HG02642 (cell line): Measurements from ENCODE around the gene KRTAP5-7.

Experiments used
- ATAC-seq: cut with Tn5 transposase; IDR thresholded peaks from one replicate; pipeline ENCODE4 v1.9.1; 2021; ENCODE audit warnings: mild to moderate bottlenecking; ENCODE audit not compliant: unreplicated experiment, poor library complexity

Gene KRTAP5-7

DNA sequence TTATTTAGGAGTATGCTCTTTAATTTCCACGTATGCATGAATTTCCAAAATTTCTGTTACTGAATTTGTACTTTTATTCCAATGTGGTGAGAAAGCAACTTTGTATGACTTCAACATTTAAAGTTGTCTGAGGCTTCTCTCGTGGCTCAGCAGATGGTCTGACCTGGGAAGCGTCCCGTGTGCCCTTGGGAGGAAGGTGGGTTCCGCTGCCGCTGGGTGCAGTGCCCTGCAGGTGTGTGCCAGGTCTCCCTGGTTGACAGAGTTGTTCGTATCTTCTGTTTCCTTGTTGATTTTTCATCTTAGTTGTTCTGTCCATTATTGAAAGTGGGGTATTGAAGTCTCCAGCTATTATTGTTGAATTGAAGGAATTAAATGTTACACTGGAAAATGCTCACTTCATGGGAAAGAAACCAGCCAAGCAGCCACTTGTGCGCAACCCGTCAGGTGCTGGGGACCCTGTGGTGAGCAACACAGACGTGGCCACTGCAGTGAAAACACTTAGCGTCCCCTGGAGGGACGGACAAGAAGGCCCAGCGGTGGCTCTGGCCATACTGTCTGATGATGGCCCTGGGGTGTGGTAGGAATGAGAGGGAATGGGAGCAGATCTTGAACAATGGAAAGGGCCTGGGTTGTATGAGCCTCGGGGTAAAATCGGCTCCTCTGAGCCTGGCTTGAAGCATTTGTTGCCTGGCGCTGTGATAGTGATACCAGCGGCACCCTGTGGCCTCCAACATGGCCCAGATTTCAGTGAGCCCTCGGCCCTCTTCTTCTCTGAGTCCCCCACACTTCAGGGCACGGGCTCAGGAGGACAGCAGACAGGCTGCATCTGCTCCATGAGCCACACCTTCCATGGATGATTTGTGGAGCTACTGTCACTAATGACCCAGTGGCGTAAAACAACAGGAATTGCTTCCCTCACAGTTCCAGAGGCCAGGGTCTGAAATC lies 31.5 kb upstream of the KRTAP5-7 start:
- no peak for ATAC-seq

DNA sequence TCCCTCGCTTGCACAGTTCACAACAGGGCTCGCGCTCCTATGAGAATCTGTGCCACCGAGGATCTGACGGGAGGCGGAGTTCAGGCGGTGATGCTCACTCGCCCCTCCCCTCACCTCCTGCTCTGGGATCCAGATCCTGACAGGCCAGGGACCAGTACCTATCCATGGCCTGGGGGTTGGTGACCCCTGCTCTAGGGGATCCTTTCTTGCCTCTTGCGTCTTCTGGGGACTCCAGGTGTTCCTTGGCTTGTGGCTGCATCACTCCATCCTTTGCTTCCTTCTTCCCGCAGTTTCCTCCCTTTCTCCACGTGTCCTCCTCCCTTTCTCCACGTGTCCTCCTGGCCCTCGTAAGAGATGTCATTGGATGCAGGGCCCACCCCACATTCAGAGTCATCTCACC lies 30.6 kb upstream of the KRTAP5-7 start:
- no peak for ATAC-seq

DNA sequence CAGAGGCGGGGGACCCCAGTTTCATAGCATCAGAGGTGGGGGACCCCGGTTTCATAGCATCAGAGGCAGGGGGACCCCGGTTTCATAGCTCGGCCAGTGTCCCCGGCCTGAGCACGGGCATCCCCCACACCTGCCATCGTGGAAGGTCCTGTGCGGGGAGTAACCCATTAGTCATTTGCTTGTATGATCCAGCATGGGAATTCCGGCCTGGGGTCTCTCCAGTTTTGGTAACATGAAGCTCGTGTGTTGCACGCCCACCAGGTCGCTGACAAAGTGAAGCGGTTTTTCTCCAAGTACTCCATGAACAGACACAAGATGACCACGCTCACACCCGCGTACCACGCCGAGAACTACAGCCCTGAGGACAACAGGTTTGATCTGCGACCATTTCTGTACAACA lies 29.0 kb upstream of the KRTAP5-7 start:
- no peak for ATAC-seq

DNA sequence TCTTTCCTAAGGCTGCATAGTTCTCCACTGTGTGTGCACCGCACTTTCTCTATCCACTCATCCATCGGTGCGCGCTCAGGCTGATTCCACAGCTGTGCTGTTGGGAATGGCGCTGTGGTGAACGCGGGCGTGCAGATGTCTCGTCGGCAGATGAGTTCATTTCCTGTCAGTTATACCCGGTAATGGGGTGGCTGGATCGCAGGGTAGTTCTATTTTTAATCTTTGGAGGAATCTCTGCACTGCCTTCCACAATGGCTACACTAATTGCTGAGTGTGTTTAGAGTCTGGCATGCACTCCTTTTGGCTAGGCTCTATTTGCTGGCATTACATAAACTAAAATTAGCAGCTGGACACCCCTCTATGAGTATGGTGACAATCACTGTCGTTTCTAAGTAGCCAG lies 27.9 kb upstream of the KRTAP5-7 start:
- no peak for ATAC-seq

DNA sequence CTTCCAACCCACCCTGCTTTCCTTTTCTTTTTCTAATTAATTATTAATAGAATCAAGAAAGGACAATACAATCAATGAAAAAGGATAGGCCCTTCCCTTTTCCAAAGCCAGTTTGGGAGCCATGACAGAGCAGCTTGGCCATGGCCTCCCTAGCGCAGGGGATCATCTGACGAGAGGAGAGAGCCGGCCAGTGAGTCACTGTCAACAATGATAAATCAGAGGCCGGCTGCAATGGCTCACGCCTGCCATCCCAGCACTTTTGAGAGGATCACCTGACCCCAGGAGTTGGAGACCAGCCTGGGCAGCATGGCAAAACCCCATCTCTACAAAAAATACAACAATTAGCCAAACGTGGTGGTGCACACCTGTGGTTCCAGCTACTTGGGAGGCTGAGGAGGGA lies 27.5 kb upstream of the KRTAP5-7 start:
- no peak for ATAC-seq

DNA sequence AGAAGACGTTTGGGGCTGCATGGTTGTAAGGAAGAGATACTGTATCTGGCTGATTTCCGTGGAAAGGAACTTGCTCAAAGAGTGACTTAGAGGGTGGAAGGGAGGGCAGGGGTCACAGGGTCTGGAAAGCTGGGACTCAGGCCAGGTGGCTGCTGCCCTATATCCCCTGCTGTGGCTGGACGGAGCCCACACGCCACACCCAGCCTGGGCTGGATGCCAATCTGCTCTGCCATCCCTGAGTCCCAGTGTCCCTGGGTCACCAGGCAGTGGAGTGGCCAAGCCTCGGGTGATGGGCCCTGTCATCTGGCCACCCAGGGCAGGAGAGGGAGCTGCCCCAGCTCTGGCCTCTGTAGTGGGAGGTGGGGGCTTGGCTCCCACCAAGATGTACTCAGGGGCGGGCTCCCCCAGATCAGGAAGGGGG lies 26.5 kb upstream of the KRTAP5-7 start:
- ATAC-seq: no peak

DNA sequence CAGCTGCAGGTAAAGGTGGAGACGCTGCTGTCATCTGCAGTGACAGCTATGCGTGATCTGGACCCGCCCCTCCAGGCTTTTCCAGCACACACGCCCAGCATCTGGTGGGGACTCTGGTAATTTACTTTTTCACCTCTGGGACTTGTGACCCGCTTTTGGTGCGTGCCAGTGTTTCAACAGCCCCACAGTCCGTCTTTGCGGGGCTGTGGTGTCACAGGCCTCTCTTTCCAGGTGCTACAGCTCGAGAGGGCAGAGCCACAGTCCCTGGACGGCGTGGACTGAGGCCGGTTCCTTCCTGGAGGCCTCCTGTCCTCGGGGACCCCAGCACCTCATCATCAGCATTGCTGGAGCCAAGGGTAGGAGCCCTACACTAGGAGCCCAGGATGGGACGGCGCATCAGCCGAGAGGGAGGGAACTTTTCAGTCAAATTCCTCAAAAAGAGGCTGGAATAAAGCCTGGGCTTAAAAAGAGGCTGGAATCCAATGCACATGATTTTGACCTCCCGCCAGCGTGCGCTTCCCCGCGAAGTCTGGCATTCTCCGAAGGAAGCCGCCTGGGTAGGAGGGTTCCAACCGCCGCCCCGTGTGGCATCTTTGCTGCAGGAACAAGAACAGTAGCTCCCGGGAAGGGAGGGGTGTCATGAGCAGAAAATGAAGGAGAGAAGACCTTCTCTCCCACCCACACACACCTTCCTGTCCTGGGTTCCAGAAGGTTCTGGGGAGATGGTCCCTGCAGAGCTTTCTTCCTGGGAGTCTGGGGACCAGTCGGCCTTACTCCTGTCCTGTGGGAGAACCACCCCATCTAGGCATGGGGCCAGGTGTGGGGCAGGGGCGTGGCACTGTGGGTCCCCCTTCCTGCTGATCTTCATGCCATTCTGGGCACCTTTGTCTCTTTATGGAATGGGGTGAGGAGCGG lies 25.7 kb upstream of the KRTAP5-7 start:
- no peak for ATAC-seq

DNA sequence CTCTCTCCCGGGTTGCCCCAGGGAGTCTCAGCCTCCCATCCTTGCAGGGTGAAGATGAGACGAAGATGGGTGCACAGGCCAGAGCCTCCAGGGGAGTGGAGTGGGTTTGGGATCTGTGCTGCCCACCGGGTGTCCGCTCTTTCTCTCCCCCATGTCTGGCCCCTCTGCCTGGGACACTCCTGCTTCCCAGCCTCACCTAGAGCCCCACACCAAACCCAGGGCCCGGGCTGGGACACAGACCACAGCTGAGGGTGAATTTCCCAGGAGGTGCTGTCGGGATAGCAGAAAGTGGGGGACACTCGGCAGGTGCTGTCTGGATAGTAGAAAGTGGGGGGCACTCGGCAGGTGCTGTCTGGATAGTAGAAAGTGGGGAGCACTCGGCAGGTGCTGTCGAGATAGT lies 25.0 kb upstream of the KRTAP5-7 start:
- ATAC-seq: no peak

DNA sequence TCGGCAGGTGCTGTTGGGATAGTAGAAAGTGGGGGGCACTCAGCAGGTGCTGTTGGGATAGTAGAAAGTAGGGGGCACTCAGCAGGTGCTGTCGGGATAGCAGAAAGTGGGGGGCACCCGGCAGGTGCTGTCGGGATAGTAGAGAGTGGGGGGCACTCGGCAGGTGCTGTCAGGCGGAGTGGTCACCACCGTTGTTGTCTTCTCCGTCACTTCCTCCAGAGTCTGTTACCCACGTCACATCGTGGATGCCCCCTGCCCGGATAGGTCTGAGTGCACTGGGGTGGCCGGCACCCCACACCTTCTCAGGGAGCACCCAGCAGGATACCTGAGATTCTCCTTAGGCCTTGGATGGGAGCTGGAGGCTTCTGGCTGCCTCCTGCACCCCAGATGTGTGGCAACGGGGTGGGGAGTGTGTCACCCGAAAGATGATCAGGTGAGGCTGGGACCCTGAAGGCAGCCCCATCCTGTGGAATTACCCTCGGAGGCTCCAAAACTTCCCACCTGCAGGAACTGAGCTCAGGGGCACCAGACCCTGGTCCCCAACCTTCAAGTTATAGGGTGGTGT lies 24.1 kb upstream of the KRTAP5-7 start:
- ATAC-seq: no peak

DNA sequence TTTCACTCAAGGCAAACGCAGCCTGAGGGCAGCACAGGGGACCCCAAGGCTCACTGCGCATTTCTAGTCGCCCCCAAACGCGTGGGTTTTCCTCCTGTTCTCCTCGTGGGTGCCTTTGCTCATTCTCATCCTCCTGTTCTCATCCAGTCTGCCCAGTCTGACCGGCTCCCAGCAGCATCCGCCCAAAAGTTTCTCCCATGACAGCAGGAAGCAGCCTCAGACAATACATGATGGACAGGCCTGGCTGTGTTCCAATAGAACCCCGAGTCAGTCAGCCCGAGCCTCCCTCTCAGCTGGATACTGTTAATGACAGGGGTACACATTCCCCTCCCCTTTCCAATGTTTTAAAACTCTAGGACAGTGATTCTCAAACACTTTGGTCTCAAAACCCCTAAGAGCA lies 22.5 kb upstream of the KRTAP5-7 start:
- ATAC-seq: no peak

DNA sequence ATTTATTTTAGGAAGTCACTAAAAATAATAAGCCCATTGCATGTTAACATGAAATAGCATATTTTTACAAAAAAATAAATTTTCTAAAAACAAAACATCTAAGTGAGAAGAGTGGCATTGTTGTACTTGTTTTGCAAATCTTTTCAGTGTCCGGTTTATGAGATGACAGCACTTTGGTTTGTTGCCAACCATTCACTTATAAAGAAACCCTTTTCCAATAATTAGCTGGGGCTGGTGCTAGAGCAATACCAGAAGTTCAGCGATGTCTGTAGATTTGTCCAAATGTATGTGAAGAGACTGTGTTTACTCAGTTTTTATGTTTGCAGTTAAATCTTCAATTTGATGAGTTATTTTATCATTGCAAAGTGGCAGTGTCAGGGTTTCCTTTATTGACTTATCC lies 22.1 kb upstream of the KRTAP5-7 start:
- ATAC-seq: no peak

DNA sequence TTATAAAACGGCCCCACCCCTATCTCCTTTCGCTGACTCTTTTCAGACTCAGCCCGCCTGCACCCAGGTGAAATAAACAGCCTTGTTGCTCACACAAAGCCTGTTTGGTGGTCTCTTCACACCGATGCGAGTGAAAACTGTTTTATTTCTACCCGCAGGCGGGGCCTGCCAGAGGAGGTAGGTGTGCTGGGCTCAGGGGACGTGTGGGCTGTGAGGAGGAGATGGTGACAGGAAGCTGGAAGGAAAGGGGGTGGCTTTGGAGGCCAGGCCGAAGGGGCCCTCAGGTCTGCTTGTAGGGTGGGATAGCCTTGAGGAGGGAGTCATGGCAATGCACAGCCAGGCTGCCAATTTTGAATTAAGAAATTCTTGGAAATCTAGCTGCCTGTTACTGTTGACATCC lies 21.3 kb upstream of the KRTAP5-7 start:
- no peak for ATAC-seq

DNA sequence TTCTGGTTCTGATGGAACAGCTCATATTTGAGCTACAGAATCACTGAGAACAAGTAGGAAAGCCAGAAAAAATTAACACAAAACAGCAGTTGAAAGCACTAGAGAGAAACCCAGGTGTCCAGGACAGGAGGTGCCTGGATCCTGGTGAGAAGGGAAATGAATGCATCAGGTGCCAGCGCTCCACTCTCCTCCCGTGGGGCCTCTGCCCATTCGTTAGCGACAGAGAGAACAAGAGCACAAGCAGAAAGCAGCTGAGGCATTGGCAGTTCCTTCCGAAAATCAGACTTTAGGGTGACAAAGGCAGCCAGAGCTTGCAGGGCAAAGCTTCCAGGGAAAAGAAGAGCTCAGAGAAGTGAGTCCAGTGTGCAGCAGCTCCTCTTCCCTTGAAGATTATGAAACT lies 20.0 kb upstream of the KRTAP5-7 start:
- ATAC-seq: no peak

DNA sequence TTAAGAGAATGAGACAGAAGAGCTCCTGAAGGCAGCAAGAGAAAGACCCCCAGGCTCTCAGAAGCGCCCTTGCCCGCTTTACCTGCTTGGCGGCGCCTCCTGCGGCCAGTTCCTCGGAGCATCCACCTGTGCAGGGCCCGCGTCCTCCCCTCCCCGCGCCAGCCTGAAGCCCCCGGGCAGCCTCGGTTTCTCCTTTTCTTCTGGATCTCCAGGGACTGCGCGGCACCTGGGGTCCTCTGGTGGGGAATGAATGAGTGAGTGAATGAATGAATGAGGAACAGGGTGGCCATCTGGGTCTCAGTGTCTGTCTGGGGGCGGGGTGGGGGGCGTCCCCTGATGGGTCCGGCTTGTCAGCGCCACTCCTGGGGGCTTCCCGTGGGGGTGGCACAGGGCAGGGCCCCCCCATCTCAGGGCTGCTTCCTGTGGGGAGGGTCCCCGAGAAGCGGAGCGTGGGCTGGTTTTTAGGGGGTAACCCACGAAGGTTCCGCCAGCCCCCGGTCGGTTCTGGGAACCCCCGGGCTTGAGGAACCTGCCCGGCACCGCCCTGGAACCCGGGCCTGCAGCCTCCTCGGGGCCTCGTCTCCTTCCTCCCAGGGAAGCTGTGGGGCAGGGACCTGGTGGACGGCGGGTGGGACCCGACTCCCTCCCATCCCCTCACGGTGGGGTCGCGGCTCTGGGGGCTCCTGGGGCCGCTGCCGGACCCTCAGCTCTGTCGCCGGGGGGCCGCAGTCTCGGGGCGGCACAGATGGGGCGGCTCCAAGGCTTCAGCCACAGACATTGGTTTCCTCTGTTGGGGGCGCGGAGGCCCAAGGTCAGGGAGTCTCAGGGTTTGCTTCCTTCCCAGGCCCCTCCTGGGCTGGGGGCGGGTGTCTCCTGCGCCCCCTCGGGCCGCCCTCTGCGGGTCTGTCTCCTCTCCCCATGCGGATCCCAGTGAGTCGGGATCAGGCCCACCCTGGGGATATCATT lies 8.3 kb upstream of the KRTAP5-7 start:
- ATAC-seq: no peak

DNA sequence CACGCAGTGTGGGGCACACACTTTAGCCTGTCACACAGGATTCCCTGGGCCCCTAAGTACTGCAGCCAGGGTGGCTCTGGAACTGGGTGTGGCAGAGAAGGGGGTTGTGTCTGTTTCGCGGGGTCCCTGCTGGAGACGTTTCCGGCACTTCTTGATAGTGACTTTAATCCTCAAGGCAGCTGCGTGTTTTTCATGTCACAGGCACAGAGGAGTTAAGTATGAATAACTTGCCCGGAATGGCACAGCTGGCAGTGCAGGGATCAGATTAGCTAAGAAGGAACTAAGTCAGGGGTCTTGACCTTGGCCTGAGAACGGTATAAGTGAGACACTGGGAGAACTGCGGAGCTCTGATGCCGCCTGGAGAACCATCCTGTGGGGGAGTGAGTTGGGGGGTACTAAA lies 7.5 kb upstream of the KRTAP5-7 start:
- ATAC-seq: no peak

DNA sequence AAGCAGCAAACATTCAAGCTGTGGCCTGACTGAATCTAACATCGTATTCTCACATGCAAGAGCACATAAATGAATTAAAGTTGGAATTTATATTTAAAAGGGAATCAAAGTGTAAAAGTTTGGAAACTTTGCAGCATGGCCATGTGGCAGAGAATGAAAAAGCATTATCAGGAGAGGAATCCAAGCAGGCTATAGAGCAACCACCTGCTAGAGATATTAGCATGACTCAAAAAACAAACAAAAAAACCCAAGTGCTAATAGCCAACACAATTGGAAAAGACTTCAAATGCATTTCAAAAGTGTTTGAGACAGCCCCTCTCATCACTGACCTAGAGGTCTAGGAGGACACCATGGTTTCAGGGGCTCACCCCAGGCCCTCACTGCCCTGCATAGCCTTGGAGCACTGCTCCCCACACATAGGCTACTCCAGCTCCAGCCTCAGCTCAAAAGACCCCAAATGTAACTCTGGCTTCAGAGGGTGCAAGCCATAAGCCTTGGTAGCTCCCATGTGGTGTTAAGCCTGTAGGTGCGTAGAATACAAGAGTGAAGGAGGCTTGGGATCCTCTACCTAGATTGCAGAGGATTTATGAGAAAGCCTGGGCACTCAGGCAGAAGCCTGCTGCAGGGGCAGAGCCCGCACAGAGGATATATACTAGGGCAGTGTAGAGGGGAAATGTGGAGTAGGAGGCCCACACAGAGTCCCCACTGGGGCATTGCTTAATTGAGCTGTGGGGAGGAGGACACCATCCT lies 1.7 kb upstream of the KRTAP5-7 start:
- no peak for ATAC-seq

DNA sequence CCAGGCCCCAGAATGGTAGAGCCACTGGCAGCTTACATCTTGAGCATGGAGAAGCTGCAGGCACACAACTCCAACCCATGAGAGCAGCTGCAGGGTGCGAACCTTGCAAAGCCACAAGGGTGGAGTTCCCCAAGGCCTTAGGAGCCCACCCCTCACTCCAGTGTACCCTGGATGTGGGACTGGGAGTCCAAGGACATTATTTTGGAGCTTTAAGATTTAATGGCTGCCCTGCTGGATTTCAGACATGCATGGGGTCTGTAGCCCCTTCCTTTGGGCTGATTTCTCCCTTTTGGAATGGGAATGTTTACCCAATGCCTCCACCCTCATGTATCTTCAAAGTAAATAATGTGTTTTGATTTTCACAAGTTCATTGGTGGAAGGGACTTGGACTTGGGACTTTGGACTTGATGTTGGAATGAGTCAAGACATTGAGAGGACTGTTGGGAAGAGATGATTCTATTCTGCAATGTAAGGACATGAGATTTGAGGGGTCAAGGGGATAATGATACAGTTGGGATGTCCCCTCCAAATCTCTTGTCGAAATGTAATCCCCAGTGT lies 1.1 kb upstream of the KRTAP5-7 start:
- no peak for ATAC-seq

DNA sequence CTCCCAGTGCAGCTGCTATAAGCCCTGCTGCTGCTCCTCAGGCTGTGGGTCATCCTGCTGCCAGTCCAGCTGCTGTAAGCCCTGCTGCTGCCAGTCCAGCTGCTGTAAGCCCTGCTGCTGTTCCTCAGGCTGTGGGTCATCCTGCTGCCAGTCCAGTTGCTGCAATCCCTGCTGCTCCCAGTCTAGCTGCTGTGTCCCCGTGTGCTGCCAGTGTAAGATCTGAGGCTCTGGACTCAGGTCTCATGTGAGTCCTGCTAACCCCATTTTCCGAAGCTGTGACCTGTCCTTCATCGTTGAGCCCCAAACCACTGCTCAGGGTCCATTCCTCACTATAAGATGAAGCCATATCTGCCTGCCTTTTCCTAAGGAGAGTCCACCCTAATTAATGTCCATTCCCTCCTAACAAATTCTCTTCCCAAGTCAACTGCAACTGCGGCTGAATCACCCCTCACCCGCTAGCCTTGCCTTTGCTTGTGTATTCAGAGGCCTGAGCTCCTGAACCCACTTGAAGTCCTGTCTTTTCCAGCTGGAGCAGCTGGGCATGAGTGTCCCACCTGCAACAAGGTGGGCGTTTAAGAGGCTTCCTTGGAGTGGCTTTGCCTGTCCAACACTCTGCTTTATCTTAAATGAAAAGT lies 626 bp downstream of the KRTAP5-7 start:
- no peak for ATAC-seq
